Measurements from ENCODE around the gene LPP. TPM values are rescaled to one million over a fixed set of nuclear protein-coding genes. Genes with fewer than 3 reads are reported as not detected.

LPP gene
- total RNA-seq, 1 donor from 2014 or later, result 1,791 TPM

- Histone ChIP-seq H3K4me3 (peak overlapping the region; percentile 81 to 89), H3K27me3 (no peaks in the 10 kb centered on the region), H3K4me1 (peaks cover 0 to 38% of the 10 kb centered on the region in 2 donors), H3K36me3 (no peaks in the 10 kb centered on the region), H3K27ac (peak overlapping the region; percentile 98 to 99), H3K9me3 (no peaks in the 10 kb centered on the region)
- no peak for DNase-seq (ENCODE audit: low spot score in 2 of 2)
- TF ChIP-seq CTCF (IDR thresholded peaks at IDR 0.05), result no peak
- intact Hi-C loops (cut with DNase I), result loop anchor here (1.0 to 5.0 kb wide), 7 partner anchors 16 to 793 kb away; no protein-coding TSS in a partner anchor
These were observed 1.0 kb downstream of the LPP start for GRCh38 chr3:188154809-188155574.

- Histone ChIP-seq H3K27ac (peak overlapping the region; percentile 98 to 99), H3K4me1 (peaks cover 0 to 41% of the 10 kb centered on the region in 2 donors), H3K4me3 (peak overlapping the region; percentile 81 to 89), H3K36me3 (no peaks in the 10 kb centered on the region), H3K27me3 (no peaks in the 10 kb centered on the region), H3K9me3 (no peaks in the 10 kb centered on the region)
- no peak for TF ChIP-seq CTCF (IDR thresholded peaks at IDR 0.05)
- intact Hi-C loops (cut with DNase I), result no loop called here
- no peak for DNase-seq (ENCODE audit: low spot score in 2 of 2)
These were observed 2.1 kb downstream of the LPP start for GRCh38 chr3:188156056-188156455.

- no peaks in the 10 kb centered on the region for H3K9me3 ChIP-seq
- peaks cover 0 to 43% of the 10 kb centered on the region in 2 donors for H3K4me1 ChIP-seq
- no peaks in the 10 kb centered on the region for H3K36me3 ChIP-seq
- peak in 1 of 2 donors; percentile 58 for DNase-seq (ENCODE audit: low spot score in 2 of 2)
- no peak for TF ChIP-seq CTCF (IDR thresholded peaks at IDR 0.05)
- intact Hi-C loops (cut with DNase I), result no loop called here
- H3K27ac ChIP-seq, result peak overlapping the region; percentile 74 to 98
- peak overlapping the region; percentile 81 to 89 for H3K4me3 ChIP-seq
- no peaks in the 10 kb centered on the region for H3K27me3 ChIP-seq
These were observed 3.5 kb downstream of the LPP start for GRCh38 chr3:188157407-188157806.

GRCh38 chr3:188157971-188158370, 4.0 kb downstream of the LPP start:
- H3K4me1 ChIP-seq, result peaks cover 0 to 46% of the 10 kb centered on the region in 2 donors
- H3K27me3 ChIP-seq, result no peaks in the 10 kb centered on the region
- no peaks in the 10 kb centered on the region for H3K36me3 ChIP-seq
- intact Hi-C loops (cut with DNase I), result no loop called here
- no peak for TF ChIP-seq CTCF (IDR thresholded peaks at IDR 0.05)
- H3K4me3 ChIP-seq, result peak overlapping the region; percentile 81 to 89
- peak in 1 of 2 donors; percentile 56 for DNase-seq (ENCODE audit: low spot score in 2 of 2)
- H3K27ac ChIP-seq, result peak overlapping the region; percentile 74 to 98
- no peaks in the 10 kb centered on the region for H3K9me3 ChIP-seq

- Histone ChIP-seq H3K36me3 (no peaks in the 10 kb centered on the region), H3K4me3 (peak overlapping the region; percentile 30 to 89), H3K27me3 (no peaks in the 10 kb centered on the region), H3K4me1 (peaks cover 0 to 55% of the 10 kb centered on the region in 2 donors), H3K27ac (peak overlapping the region; percentile 74 to 98), H3K9me3 (no peaks in the 10 kb centered on the region)
- intact Hi-C loops (cut with DNase I), result no loop called here
- DNase-seq (ENCODE audit: low spot score in 2 of 2), result peak in 1 of 2 donors; percentile 27
- TF ChIP-seq CTCF (IDR thresholded peaks at IDR 0.05), result no peak
These were observed 4.9 kb downstream of the LPP start for GRCh38 chr3:188158731-188159310.
